MM.1S (cell line): ENCODE results near the gene ATG5.

Experiments
- DNase-seq: peaks from one replicate; pipeline ENCODE4 v3.0.0-alpha.2; 2015
- H2AFZ ChIP-seq: fragments of 300-600 bp; sonication (generic); 2 replicates; pipeline ENCODE4 v1.6.0; 2016; ENCODE audit warnings: antibody characterized with exemption, low read length
- H3F3A ChIP-seq: fragments of 300-600 bp; sonication (generic); 2 replicates; pipeline ENCODE4 v1.6.1; 2016; ENCODE audit warnings: mild to moderate bottlenecking, antibody characterized with exemption, low read length, moderate library complexity, mixed read lengths; ENCODE audit not compliant: insufficient read depth
- H3K27ac ChIP-seq: fragments of 300-600 bp; sonication (generic); 2 replicates; pipeline ENCODE4 v1.5.1; 2016; ENCODE audit warnings: mild to moderate bottlenecking, low read length
- H3K27me3 ChIP-seq: fragments of 300-600 bp; sonication (generic); replicated peaks from 2 replicates; pipeline ENCODE4 v1.6.0; 2016; ENCODE audit warnings: low read length; ENCODE audit not compliant: insufficient read depth
- H3K36me3 ChIP-seq: fragments of 300-600 bp; sonication (generic); replicated peaks from 2 replicates; pipeline ENCODE4 v1.6.1; 2016; ENCODE audit warnings: mild to moderate bottlenecking, low read length, mixed read lengths; ENCODE audit not compliant: insufficient read depth
- H3K4me1 ChIP-seq: fragments of 300-600 bp; sonication (generic); 2 replicates; pipeline ENCODE4 v1.6.1; 2016; ENCODE audit warnings: low read length, mixed read lengths
- H3K4me2 ChIP-seq: fragments of 300-600 bp; sonication (generic); 2 replicates; pipeline ENCODE4 v1.6.0; 2016; ENCODE audit warnings: low read depth, low read length
- H3K4me3 ChIP-seq: fragments of 300-600 bp; sonication (generic); 2 replicates; pipeline ENCODE4 v1.5.1; 2016; ENCODE audit warnings: low read length, mixed read lengths
- H3K79me2 ChIP-seq: fragments of 300-600 bp; sonication (generic); 2 replicates; pipeline ENCODE4 v1.6.1; 2016; ENCODE audit warnings: mixed run types, low read length, mixed read lengths
- H3K9ac ChIP-seq: fragments of 300-600 bp; sonication (generic); 2 replicates; pipeline ENCODE4 v1.6.1; 2016; ENCODE audit warnings: low read length, mixed read lengths
- H3K9me2 ChIP-seq: fragments of 300-600 bp; sonication (generic); replicated peaks from 2 replicates; pipeline ENCODE4 v1.6.1; 2016; ENCODE audit warnings: mild to moderate bottlenecking, low read length, mixed read lengths; ENCODE audit not compliant: insufficient read depth
- H3K9me3 ChIP-seq: fragments of 300-600 bp; sonication (generic); replicated peaks from 2 replicates; pipeline ENCODE4 v1.6.1; 2016; ENCODE audit warnings: mild to moderate bottlenecking, low read length, mixed read lengths; ENCODE audit not compliant: insufficient read depth
- H4K20me1 ChIP-seq: fragments of 300-600 bp; sonication (generic); 2 replicates; pipeline ENCODE4 v1.6.1; 2016; ENCODE audit warnings: mild to moderate bottlenecking, low read length, moderate library complexity, mixed read lengths; ENCODE audit not compliant: insufficient read depth
- EZH2 ChIP-seq: fragments of 300-600 bp; sonication (generic); optimal IDR thresholded peaks from 2 replicates; pipeline ENCODE3; 2017; ENCODE audit warnings: low read depth, mild to moderate bottlenecking, antibody characterized with exemption, low read length, mixed read lengths
- EZH2phosphoT487 ChIP-seq: fragments of 300-600 bp; sonication (generic); IDR thresholded peaks from 2 replicates; pipeline ENCODE4 v1.6.1; 2018; ENCODE audit warnings: antibody characterized with exemption, low read length
- TF ChIP-seq, protein P1 (sequence below): fragments of 300-600 bp; sonication (generic); IDR thresholded peaks from 2 replicates; pipeline ENCODE4 v1.5.1; 2016; ENCODE audit warnings: antibody characterized with exemption, low read length, mixed read lengths

The ATG5 gene

DNA sequence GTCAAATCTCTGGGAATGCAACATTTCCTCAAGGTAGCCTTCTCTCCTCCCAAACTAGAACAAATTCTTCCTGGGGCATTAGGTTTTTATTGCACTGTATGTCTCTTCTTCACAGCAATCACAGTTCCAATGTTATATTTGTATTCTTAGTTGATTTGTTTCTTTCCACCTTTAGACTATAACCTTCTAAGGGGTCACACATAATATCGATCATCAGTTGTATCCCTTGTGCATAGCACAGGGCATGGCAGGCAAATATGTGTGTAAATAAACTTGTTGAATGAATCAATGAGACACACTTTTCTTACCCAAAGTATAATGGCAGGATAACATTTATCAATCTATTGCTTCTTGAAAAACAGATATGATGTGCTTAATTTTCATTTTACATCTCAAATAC, 81.0 kb downstream of the ATG5 start:
- H3K79me2 ChIP-seq, result peaks cover 57% of the 10 kb centered on the region
- 0 out of 2 replicates have a peak overlapping the region, but pooled peaks have one; percentile 71 for H3K4me2 ChIP-seq

DNA sequence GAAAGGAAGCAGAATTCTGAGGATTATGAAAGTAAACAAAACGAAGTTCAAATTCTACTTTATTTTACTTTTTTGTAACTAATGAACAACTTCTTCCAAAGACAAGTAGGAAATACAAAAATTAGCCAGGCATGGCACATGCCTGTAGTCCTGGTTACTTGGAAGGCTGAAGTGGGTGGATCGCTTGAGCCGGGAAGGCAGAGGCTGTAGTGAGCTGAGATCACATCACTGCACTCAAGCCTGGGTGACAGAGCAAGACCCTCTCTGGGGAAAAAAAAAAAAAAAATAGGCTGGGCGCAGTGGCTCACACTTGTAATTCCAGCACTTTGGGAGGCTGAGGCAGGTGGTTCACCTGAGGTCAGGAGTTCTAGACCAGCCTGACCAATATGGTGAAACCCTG, 82.3 kb downstream of the ATG5 start:
- Histone ChIP-seq H3K27me3 (no peaks in the 10 kb centered on the region), H4K20me1 (no peaks in the 10 kb centered on the region), H2AFZ (no peak overlapping the region), H3K36me3 (no peaks in the 10 kb centered on the region), H3K9me3 (no peaks in the 10 kb centered on the region), H3K4me3 (no peak overlapping the region), H3K27ac (no peak overlapping the region), H3K79me2 (peaks cover 60% of the 10 kb centered on the region), H3K4me1 (peaks cover 29% of the 10 kb centered on the region), H3K9ac (no peak overlapping the region), H3K9me2 (no peaks in the 10 kb centered on the region), H3F3A (peaks cover 24% of the 10 kb centered on the region), H3K4me2 (no peak overlapping the region)
- DNase-seq, result no peak
- TF ChIP-seq, protein P1, sequence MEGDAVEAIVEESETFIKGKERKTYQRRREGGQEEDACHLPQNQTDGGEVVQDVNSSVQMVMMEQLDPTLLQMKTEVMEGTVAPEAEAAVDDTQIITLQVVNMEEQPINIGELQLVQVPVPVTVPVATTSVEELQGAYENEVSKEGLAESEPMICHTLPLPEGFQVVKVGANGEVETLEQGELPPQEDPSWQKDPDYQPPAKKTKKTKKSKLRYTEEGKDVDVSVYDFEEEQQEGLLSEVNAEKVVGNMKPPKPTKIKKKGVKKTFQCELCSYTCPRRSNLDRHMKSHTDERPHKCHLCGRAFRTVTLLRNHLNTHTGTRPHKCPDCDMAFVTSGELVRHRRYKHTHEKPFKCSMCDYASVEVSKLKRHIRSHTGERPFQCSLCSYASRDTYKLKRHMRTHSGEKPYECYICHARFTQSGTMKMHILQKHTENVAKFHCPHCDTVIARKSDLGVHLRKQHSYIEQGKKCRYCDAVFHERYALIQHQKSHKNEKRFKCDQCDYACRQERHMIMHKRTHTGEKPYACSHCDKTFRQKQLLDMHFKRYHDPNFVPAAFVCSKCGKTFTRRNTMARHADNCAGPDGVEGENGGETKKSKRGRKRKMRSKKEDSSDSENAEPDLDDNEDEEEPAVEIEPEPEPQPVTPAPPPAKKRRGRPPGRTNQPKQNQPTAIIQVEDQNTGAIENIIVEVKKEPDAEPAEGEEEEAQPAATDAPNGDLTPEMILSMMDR, result no peak
- no peak for TF ChIP-seq EZH2phosphoT487
- no peak for TF ChIP-seq EZH2

More for the DNA sequence above, 81.0 kb downstream of the ATG5 start:
- H3K9ac ChIP-seq, result no peak overlapping the region
- no peak overlapping the region for H3K4me3 ChIP-seq
- H3K36me3 ChIP-seq, result no peaks in the 10 kb centered on the region
- no peak for TF ChIP-seq EZH2phosphoT487
- TF ChIP-seq EZH2, result no peak
- TF ChIP-seq, protein P1, result no peak
- H3K4me1 ChIP-seq, result peaks cover 31% of the 10 kb centered on the region
- no peaks in the 10 kb centered on the region for H3K9me3 ChIP-seq
- no peaks in the 10 kb centered on the region for H4K20me1 ChIP-seq
- H2AFZ ChIP-seq, result no peak overlapping the region
- no peak for DNase-seq
- H3K9me2 ChIP-seq, result no peaks in the 10 kb centered on the region
- H3K27ac ChIP-seq, result peak overlapping the region; percentile 19; the same call in 1 of the 2 replicates
- H3K27me3 ChIP-seq, result no peaks in the 10 kb centered on the region
- H3F3A ChIP-seq, result peaks cover 24% of the 10 kb centered on the region

DNA sequence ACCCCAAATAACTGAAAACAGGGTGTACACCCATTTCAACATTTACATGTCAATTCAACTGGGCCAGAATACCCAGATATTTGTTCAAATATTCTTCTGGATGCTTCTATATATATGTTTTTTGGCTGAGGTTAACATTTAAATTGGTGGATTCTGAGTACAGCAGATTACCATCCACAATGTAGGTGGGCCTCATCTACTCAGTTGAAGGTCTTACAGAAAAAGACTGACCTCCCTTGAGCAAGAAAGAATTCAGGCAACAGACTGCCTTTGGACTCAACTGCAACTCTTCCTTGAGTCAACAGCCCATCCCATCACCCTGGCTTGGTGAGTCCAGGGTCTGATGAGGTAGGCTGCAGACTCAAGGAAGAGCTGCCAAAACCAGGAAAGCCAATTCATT, 84.1 kb downstream of the ATG5 start:
- no peak overlapping the region for H2AFZ ChIP-seq
- peaks cover 66% of the 10 kb centered on the region for H3K79me2 ChIP-seq
- no peak overlapping the region for H3K9ac ChIP-seq
- no peaks in the 10 kb centered on the region for H3K36me3 ChIP-seq
- no peak overlapping the region for H3K4me2 ChIP-seq
- no peaks in the 10 kb centered on the region for H3K9me2 ChIP-seq
- no peak overlapping the region for H3K27ac ChIP-seq
- H3K4me1 ChIP-seq, result peaks cover 19% of the 10 kb centered on the region
- H3F3A ChIP-seq, result peaks cover 15% of the 10 kb centered on the region
- TF ChIP-seq EZH2 (no peak), EZH2phosphoT487 (no peak)
- TF ChIP-seq, protein P1, result no peak
- H3K27me3 ChIP-seq, result no peaks in the 10 kb centered on the region
- DNase-seq, result no peak
- H3K4me3 ChIP-seq, result no peak overlapping the region
- no peaks in the 10 kb centered on the region for H4K20me1 ChIP-seq
- H3K9me3 ChIP-seq, result no peaks in the 10 kb centered on the region
